GM21360 (cell line): ENCODE measurements around the gene RNASE13.
"Not testable (repeated sequence)": the region's sequence is repeated elsewhere in the genome, so short reads cannot be mapped to it uniquely, and the experiment has no call there.

ENCODE experiments used
- ATAC-seq: cut with Tn5 transposase; IDR thresholded peaks from one replicate; pipeline ENCODE4 v1.9.1; 2021; ENCODE audit warnings: mild to moderate bottlenecking, moderate library complexity; ENCODE audit not compliant: unreplicated experiment

Gene RNASE13

GRCh38 chr14:21042918-21043317 is 8.3 kb upstream of the RNASE13 start:
- no peak for ATAC-seq

GRCh38 chr14:21041676-21042433 is 7.2 kb upstream of the RNASE13 start, which contains the start of gene RNASE7:
Gene RNASE7, plus strand, starts transcription at chr14:21042362. Its CDS starts 631 bp downstream, at chr14:21042993.
- no peak for ATAC-seq

GRCh38 chr14:21040941-21041340 is 6.3 kb upstream of the RNASE13 start:
- not testable (repeated sequence) for ATAC-seq

GRCh38 chr14:21040370-21040925 is 5.8 kb upstream of the RNASE13 start:
- ATAC-seq: no peak

- no peak for ATAC-seq
Observed at GRCh38 chr14:21039585-21040369, 5.2 kb upstream of the RNASE13 start.

- ATAC-seq: no peak
Observed at GRCh38 chr14:21038441-21039422, 4.1 kb upstream of the RNASE13 start.

GRCh38 chr14:21037156-21037555 is 2.5 kb upstream of the RNASE13 start:
- ATAC-seq: no peak

- ATAC-seq: no peak
Observed at GRCh38 chr14:21036751-21037150, 2.1 kb upstream of the RNASE13 start.

- no peak for ATAC-seq
Observed at GRCh38 chr14:21033133-21033698, 1.4 kb downstream of the RNASE13 start.

GRCh38 chr14:21032326-21033132 is 2.1 kb downstream of the RNASE13 start:
- no peak for ATAC-seq

GRCh38 chr14:21030531-21030930 is 4.1 kb downstream of the RNASE13 start:
- no peak for ATAC-seq

- no peak for ATAC-seq
Observed at GRCh38 chr14:21029917-21030316, 4.7 kb downstream of the RNASE13 start, which contains the start of gene TPPP2. Gene TPPP2, plus strand, starts transcription at chr14:21030217. Its CDS starts 365 bp downstream, at chr14:21030582.

- no peak for ATAC-seq
Observed at GRCh38 chr14:21026988-21027315, 7.7 kb downstream of the RNASE13 start.

GRCh38 chr14:21026274-21026987 is 8.2 kb downstream of the RNASE13 start:
- ATAC-seq: no peak

- no peak for ATAC-seq
Observed at GRCh38 chr14:21025371-21026273, 9.0 kb downstream of the RNASE13 start.

GRCh38 chr14:21024585-21025370 is 9.8 kb downstream of the RNASE13 start, which contains the start of gene NDRG2:
Gene NDRG2, minus strand, starts transcription at chr14:21025061. Its CDS starts 1,746 bp downstream, at chr14:21023315.
- no peak for ATAC-seq
